ENCODE results near the gene C21orf91.

Gene C21orf91

GRCh38 chr21:17819114-17819876 lies at the start of gene C21orf91:
Gene C21orf91 (minus strand): TSS chr21:17819356. CDS start chr21:17818318, 1,038 bp downstream.
- DNase-seq, result peak; percentile 86

- no peak for DNase-seq
These were observed 47.4 kb upstream of the C21orf91 start for GRCh38 chr21:17866590-17866989.

GRCh38 chr21:17859661-17860060 lies 40.5 kb upstream of the C21orf91 start:
- no peak for DNase-seq

- no peak for DNase-seq
These were observed 39.6 kb upstream of the C21orf91 start for GRCh38 chr21:17858747-17859146.

- DNase-seq, result no peak
These were observed 35.6 kb upstream of the C21orf91 start for GRCh38 chr21:17854745-17855144.

GRCh38 chr21:17853393-17854275 lies 34.5 kb upstream of the C21orf91 start:
- no peak for DNase-seq

GRCh38 chr21:17848228-17848627 lies 29.1 kb upstream of the C21orf91 start:
- DNase-seq, result no peak

GRCh38 chr21:17841103-17841502 lies 21.9 kb upstream of the C21orf91 start:
- DNase-seq, result no peak

GRCh38 chr21:17834639-17835354 lies 15.6 kb upstream of the C21orf91 start:
- DNase-seq, result no peak

GRCh38 chr21:17829472-17829871 lies 10.3 kb upstream of the C21orf91 start:
- no peak for DNase-seq

GRCh38 chr21:17828223-17828622 lies 9.1 kb upstream of the C21orf91 start:
- no peak for DNase-seq

- no peak for DNase-seq
These were observed 4.7 kb upstream of the C21orf91 start for GRCh38 chr21:17823846-17824245.

- no peak for DNase-seq
These were observed 2.0 kb upstream of the C21orf91 start for GRCh38 chr21:17821121-17821520.

GRCh38 chr21:17819877-17820229 lies 697 bp upstream of the C21orf91 start:
- no peak for DNase-seq

GRCh38 chr21:17818186-17819113 lies 706 bp downstream of the C21orf91 start:
- peak; percentile 30 for DNase-seq

GRCh38 chr21:17813353-17813752 lies 5.8 kb downstream of the C21orf91 start:
- DNase-seq, result no peak

GRCh38 chr21:17805966-17806365 lies 13.2 kb downstream of the C21orf91 start:
- DNase-seq, result no peak

- no peak for DNase-seq
These were observed 15.6 kb downstream of the C21orf91 start for GRCh38 chr21:17803536-17803935.

- DNase-seq, result no peak
These were observed 16.6 kb downstream of the C21orf91 start for GRCh38 chr21:17802572-17802971.

GRCh38 chr21:17799414-17800164 lies 19.6 kb downstream of the C21orf91 start:
- no peak for DNase-seq

GRCh38 chr21:17798796-17799195 lies 20.4 kb downstream of the C21orf91 start:
- DNase-seq, result no peak
